Stimulated activated CD4-positive, alpha-beta T cell treated with anti-CD3 and anti-CD28 coated beads, Interleukin-2, amount 100 ng/mL, for 24 hours (primary cell): ENCODE data around the gene FRMD7.

ENCODE experiments used
- DNase-seq, 2 donors: peaks; one replicate each; pipeline ENCODE4 v3.0.0-alpha.2; 2020

FRMD7 gene

DNA sequence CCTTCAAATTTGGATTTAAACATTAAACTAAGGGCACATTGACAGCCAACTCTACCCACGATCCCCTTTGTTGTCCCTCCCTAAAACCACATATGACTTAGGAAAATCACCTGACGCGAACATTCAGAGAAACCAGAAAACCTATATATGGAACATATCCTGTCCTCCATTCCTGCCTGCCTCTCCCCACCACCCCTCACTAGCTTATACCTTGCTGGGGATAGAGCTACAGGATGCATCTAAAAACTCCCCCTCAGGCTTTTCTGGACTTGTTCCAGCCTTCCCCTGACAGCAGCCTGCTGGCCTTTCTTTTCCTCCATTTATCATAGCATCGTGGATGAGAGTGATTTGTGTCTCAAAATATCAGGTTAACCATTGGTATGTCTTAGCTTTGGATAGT lies 96.0 kb downstream of the FRMD7 start:
- no peak for DNase-seq

DNA sequence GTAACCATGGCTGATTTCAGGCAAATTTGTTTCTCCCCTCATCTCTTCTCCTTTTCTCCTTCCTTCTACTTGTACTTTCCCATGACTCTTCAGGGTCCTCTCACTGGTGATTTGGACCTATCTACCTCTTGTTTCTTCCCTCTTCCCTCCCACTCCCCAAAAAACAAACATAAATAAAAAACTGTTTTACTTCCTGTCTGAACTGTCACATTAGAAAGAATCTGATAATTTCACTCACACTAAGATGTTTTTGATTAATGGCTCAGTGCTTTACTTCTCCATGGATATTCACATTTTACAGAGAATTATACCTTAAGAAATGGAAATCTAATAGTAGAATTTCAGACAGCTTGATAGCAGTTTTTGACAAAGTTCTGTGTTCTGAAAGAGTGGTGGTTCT lies 97.6 kb downstream of the FRMD7 start:
- DNase-seq: no peak
